ENCODE data around the gene ZNF622.

ZNF622 gene

DNA sequence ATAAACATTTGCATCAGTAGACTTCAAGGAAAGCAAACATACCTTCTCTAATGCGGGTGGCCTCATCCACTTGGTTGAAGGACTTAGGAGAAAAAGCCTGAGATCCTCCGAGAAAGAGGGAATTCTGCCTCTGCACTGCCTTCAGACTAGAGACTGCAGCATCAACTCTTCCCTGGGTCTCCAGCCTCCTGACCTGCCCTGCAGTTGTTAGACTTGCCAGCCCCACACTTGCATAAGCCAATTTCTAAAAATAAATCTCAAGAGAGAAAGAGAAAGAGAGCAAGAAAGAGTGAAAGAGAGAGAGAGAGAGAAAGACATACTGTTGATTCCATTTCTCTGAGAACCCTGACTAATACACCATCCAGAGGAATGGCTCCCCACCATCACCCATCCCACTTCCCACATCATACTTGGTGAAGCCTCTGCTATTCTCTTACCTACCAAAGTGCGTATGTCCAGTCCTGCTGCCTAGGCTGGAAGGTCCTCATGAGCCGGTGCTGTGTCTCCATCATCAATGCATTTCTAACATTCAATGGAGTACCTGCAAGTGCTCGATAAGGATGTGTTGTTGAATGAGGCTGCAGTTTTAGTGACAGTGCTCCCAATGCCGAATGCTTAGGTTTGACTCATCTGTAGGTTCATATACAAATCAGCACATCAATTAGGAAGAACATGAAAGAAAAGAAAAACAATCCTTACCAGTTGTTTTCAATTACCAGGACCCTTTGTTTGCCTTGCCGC is 35.1 kb downstream of the ZNF622 start:
- no peak for DNase-seq (ENCODE audit: low read depth)

DNA sequence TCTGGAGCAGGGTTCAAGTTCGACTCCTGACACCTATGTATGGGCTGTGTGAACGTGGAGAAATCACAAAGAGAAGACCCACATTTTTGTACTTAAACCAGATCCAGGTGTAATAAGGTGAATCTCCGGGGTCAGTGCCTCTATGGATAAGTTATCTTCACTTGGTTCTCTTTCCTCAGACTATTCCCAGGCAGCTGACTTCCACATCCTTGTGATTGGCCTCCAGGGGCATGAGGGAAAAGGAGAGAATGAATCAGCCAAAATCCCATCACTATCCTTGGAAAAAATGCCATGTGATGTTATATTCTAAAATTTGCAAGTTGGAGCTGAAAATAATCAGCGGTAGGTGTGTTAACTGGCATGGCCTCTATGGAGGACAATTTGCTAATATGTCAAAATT is 37.2 kb downstream of the ZNF622 start:
- no peak for DNase-seq (ENCODE audit: low read depth)

DNA sequence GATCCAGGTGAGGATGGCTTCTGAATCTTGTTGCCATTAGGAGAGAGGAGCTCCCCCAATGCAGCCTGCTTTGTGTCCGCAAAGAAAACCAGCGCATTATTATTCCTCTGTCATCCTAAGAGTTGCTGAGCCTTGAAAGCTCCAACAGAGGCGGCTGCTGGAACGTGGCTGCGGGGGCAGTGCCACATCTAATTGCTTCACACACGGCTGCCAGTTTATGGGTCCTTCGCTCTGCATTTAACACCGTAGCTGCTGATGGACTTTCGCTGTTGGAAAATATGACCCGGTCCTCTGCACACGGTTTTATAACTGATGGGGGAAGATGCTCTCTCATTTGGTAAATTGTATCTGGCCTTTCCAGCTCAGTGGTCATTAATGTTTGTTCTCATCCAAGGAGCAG is 38.0 kb downstream of the ZNF622 start:
- DNase-seq (ENCODE audit: low read depth) = no peak

DNA sequence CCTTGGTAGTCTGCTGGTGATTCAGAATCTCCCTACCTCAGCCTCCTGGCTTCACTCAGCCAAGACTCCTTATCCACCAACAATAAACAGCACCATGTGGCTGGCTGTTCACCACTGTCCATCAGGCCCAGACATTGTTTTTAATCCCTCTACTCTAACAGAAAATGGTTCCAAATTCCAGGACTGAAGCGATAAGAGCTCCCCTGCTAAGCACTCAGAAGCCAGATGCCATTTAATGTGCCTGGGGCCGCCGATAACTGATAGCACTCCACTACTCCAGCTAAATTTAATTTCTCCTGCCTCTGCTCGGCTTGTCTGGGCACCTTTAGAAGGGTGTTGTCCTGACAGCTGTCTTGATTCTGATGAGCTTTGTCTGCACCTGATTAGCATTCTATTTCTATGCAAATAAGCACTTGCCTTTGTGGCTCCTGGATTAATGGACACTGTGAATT is 47.1 kb downstream of the ZNF622 start:
- no peak for DNase-seq (ENCODE audit: low read depth)

DNA sequence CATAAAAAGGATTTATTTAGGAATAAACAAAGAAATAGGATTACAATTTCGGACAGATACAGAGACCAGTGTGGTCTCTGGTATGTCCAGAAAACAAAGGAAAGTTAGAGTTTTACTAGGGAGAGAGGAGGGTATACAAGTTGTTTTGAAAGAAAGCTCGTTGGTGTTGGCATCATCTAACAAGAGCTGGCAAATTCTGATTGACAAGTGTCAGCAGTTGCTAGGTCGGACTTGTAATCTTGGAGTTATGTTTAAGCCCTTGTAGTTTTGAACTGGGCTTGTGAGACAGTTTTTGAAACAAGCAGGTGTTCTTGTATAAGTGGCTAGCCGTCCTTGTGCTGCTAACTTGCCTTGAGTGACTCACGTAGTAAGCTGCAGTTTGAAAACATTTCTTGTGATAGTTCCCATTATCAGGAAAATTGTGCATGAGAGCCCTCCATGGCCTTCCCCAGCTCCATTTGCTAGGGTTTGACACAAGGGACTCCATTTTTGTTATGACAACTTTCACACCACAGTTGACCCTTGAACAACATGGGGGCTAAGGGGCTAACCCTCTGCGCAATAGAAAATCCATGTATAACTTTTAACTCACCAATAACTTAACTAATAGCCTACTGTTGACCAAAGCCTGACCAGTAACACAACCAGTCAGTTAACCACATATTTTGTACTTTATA is 48.1 kb downstream of the ZNF622 start:
- no peak for DNase-seq (ENCODE audit: low read depth)

DNA sequence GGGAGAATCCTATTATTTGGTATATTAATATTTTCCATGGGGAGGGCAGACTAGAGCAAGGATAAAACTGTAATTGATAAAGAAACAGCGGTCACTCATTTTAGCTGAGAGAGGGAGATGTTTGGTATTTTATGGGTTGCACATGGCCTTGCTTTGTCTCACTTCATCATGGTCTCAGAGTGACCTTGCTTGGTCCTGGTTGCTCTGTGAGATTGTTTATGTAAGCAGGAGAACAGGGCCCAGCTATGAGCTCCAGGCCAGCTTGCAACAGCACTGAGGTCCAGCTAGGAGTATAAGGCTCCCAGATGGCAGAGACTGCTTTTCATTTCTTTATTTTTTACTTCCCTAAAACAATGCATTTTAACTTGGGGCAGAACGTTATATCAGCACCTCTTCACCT is 50.7 kb downstream of the ZNF622 start:
- DNase-seq (ENCODE audit: low read depth) = no peak

DNA sequence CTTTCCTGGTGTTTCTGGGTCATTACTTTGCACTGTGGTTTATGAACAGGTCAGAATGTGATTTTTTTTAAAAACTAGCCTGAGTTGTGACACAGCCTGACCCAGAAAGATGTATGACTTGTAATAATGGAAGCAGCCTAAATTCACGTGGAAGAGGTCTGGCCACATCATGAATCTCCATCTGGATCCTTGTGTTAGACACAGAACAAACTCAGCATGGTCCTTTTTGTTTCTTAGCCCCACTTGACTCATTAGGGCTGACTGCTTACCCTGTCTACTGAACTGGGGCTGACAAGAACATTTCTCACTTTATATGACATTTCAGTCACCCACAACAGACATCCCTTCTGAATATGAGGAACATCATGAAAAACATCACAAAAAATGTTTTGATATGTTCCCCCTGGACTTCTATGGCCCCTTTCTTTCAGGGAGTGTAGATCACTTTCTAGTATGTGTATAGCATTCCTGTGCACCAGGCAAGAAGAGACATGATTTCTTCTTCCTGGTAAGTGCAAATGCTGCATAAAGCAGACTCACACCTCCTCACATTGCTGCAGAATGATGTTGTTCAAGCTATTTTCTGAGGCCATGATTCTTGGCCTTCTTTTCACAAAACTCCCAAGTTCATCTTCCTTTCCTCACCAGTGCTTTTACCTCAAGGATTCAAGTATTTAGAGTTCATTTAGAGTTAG is 52.3 kb downstream of the ZNF622 start:
- no peak for DNase-seq (ENCODE audit: low read depth)

DNA sequence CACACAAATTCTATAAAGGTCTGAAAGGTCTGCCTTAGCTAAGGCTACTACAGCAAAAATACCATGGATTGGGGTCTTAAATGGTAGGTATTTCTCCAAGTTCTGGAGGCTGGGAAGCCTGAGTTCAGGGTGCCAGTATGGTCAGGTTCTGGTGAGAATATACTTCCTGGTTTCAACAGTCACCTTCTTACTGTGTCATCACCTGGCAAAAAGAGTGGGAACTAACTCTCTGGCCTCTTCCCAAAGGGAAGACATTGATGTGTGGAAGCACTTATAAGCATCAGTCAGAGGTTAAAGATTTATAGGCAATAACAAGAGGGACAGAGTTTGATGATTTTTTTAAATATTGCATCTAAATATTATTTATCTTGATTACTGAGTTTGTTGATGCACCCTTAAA is 53.0 kb downstream of the ZNF622 start:
- DNase-seq (ENCODE audit: low read depth) = no peak

DNA sequence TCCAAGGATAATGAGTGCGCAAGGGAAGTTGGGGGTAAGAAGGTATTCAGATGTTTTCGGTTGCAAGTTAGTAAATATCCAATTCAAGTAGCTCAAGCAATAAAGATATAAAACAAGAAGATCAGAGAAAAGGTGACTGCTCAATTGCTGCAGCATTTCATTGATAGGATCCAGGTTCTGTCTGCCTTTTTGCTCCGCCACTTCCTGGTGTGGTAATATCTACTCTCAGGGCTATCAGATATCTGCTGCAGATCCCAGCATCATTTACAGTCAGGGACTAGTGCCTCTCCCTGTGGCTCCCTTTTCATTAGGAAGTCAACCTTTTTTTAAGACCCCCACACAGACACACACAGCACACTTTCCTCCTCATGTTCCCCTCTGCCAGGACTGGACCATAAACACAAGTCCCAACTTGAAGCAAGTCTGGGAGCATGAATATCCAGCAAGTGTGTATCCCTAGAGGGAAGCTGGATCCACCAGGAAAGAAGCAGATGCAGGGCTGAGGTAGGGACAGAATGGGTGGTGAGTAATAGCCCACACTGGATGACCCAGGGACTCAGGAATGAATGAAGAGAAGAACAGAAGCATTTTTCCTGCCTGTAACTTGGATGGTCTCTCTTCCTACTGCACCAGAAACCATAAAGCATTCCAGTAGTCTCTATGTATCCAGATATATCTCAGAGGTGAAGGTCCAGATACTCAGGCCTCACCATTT is 53.7 kb downstream of the ZNF622 start:
- DNase-seq (ENCODE audit: low read depth) = no peak

DNA sequence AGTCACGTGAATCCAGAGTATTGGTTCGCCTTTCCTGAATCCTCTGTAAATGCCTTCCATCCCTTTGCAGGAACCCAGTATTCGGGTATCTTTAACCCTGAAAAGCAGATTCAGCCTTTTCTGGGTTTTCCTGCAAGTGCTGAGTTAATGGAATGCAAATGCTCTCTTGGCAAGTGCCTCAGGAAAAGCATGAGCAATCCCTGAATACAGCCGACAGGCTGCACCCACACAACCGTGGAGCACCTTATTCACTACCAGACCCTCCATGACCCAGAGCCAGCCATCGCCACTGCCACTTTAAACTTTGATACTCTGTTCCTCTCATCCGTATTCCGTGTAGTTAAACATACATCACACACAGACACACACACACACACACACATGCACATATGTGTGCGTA is 54.4 kb downstream of the ZNF622 start:
- DNase-seq (ENCODE audit: low read depth) = no peak

DNA sequence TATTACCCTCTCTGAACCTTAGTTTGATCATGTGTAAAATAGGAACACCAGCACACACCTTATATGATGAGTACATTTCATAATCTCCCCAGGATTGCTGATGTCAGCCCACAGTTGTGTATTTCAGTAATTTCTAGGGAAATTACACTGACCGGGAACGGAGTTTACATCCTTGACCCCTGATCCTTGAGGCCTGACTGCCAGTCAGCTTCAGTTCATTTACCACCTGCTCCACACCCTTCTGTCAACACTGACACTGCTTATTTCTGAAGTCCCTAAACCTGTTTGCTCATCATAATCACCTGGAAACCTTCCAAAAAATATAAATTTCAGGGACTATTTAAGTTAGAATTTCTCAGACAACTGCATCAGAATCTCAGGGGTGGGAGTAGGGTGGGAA is 55.3 kb downstream of the ZNF622 start:
- no peak for DNase-seq (ENCODE audit: low read depth)

DNA sequence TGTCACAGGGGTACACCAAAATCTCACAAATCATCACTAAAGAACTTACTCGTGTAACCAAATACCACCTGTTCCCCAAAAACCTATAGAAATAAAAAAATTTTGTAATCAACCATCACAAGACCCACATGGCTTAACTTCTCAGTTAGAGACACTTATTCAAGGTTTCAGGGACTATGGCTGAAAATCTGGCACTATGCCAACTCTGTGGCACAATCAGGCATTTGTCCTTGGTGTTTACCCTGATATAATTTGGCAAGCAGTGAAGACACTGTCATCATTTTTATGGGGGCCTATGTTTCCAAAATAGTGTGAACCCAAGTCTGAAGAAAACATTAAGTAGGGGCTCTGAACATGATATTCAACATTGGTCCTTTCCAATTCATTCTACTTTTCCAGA is 59.0 kb downstream of the ZNF622 start:
- no peak for DNase-seq (ENCODE audit: low read depth)

DNA sequence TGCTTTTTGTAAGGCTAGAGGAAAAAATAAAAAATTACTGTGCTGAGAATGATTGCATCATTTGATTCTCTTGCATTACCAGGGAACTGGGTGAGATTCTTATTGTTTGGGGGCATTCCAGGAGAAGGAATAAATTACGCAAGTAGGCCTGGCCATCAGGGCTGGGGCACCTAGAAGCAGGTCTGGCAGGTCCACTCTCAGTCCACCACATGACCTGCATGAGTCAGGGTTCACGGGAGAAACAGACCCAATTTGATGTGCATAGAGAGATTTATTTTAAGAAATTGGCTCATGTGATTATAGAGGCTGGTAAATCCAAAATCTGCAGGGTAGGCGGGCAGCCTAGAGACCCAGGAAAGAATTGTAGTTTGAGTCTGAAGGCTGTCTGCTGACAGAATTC is 59.6 kb downstream of the ZNF622 start:
- DNase-seq (ENCODE audit: low read depth) = no peak
